Inflammatory macrophage treated with lipopolysaccharide for 1 hour (primary cell): ENCODE results near the gene ROR1.
A peak's percentile ranks its signal among the peaks of the same experiment; 100 is the strongest.

Experiments used
- DNase-seq, 2 donors: peaks; one replicate each; pipeline ENCODE4 v3.0.0-alpha.2; 2020 to 2022

ROR1 gene

GRCh38 chr1:63914241-63914640 is 140.4 kb downstream of the ROR1 start:
- DNase-seq: no peak

- no peak for DNase-seq
These were observed 140.9 kb downstream of the ROR1 start for GRCh38 chr1:63914706-63915105.

GRCh38 chr1:63915121-63915520 is 141.3 kb downstream of the ROR1 start:
- DNase-seq: no peak

GRCh38 chr1:63916485-63917360 is 142.9 kb downstream of the ROR1 start:
- no peak for DNase-seq

GRCh38 chr1:63917571-63918417 is 144.0 kb downstream of the ROR1 start:
- peak in 1 of 2 donors; percentile 5 for DNase-seq

GRCh38 chr1:63918418-63918945 is 144.7 kb downstream of the ROR1 start:
- DNase-seq: no peak

- DNase-seq: no peak
These were observed 146.6 kb downstream of the ROR1 start for GRCh38 chr1:63920154-63921117.

GRCh38 chr1:63921359-63921758 is 147.5 kb downstream of the ROR1 start:
- DNase-seq: no peak

- DNase-seq: no peak
These were observed 148.0 kb downstream of the ROR1 start for GRCh38 chr1:63921802-63922201.

GRCh38 chr1:63922848-63923247 is 149.0 kb downstream of the ROR1 start:
- DNase-seq: no peak

GRCh38 chr1:63923302-63923701 is 149.5 kb downstream of the ROR1 start:
- DNase-seq: no peak

- DNase-seq: no peak
These were observed 150.8 kb downstream of the ROR1 start for GRCh38 chr1:63924600-63924999.

- no peak for DNase-seq
These were observed 154.6 kb downstream of the ROR1 start for GRCh38 chr1:63928186-63929105.

GRCh38 chr1:63929106-63929478 is 155.3 kb downstream of the ROR1 start:
- DNase-seq: no peak

GRCh38 chr1:63931468-63931867 is 157.7 kb downstream of the ROR1 start:
- DNase-seq: no peak

GRCh38 chr1:63934697-63935096 is 160.9 kb downstream of the ROR1 start:
- DNase-seq: no peak

- DNase-seq: no peak
These were observed 161.3 kb downstream of the ROR1 start for GRCh38 chr1:63935143-63935542.

- no peak for DNase-seq
These were observed 161.7 kb downstream of the ROR1 start for GRCh38 chr1:63935553-63935952.

- DNase-seq: no peak
These were observed 162.5 kb downstream of the ROR1 start for GRCh38 chr1:63936276-63936675.

GRCh38 chr1:63936801-63937200 is 163.0 kb downstream of the ROR1 start:
- no peak for DNase-seq

GRCh38 chr1:63937461-63938022 is 163.7 kb downstream of the ROR1 start:
- DNase-seq: peak in 1 of 2 donors; percentile 15
